NCI-H1092 treated with DMSO at 0.1 percent for 48 hours (cell line): ENCODE results near the gene PHRF1.

Source experiments
- DNase-seq: peaks from one replicate; lab custom pipeline; 2025; lab: John Stamatoyannopoulos, UW

The PHRF1 gene

GRCh38 chr11:575313-575995, 816 bp upstream of the PHRF1 start:
- peak; percentile 79 for DNase-seq

GRCh38 chr11:576811-577610, 741 bp downstream of the PHRF1 start:
- DNase-seq = no peak

- DNase-seq = no peak
Measured at GRCh38 chr11:577611-577894, 1.3 kb downstream of the PHRF1 start.

GRCh38 chr11:578276-579035, 2.2 kb downstream of the PHRF1 start:
- no peak for DNase-seq

GRCh38 chr11:579830-580601, 3.7 kb downstream of the PHRF1 start:
- no peak for DNase-seq

- DNase-seq = no peak
Measured at GRCh38 chr11:581342-581741, 5.1 kb downstream of the PHRF1 start.

- DNase-seq = no peak
Measured at GRCh38 chr11:581752-582151, 5.5 kb downstream of the PHRF1 start.

- DNase-seq = no peak
Measured at GRCh38 chr11:584287-584686, 8.0 kb downstream of the PHRF1 start.

GRCh38 chr11:586376-587316, 10.4 kb downstream of the PHRF1 start:
- DNase-seq = no peak

GRCh38 chr11:587546-587945, 11.3 kb downstream of the PHRF1 start:
- no peak for DNase-seq

GRCh38 chr11:587978-588380, 11.7 kb downstream of the PHRF1 start:
- no peak for DNase-seq

- no peak for DNase-seq
Measured at GRCh38 chr11:589798-590197, 13.5 kb downstream of the PHRF1 start.

- DNase-seq = no peak
Measured at GRCh38 chr11:590997-591396, 14.7 kb downstream of the PHRF1 start.

- DNase-seq = no peak
Measured at GRCh38 chr11:592501-592900, 16.2 kb downstream of the PHRF1 start.

GRCh38 chr11:592918-593317, 16.6 kb downstream of the PHRF1 start:
- DNase-seq = no peak

GRCh38 chr11:593347-593746, 17.1 kb downstream of the PHRF1 start:
- DNase-seq = no peak

GRCh38 chr11:595400-595799, 19.1 kb downstream of the PHRF1 start:
- DNase-seq = no peak

GRCh38 chr11:596374-596773, 20.1 kb downstream of the PHRF1 start:
- DNase-seq = no peak

GRCh38 chr11:597166-597725, 21.0 kb downstream of the PHRF1 start:
- no peak for DNase-seq

- DNase-seq = no peak
Measured at GRCh38 chr11:598005-598680, 21.9 kb downstream of the PHRF1 start.
